SK-N-SH (cell line): ENCODE data around the gene DNAJB9. TPM values are rescaled to one million over a fixed set of nuclear protein-coding genes. Genes with fewer than 3 reads are reported as not detected.

Experiments
- CTCF ChIA-PET: fragments of 300-600, 350-600 bp; formaldehyde crosslinking; extraction: SDS; loops from one replicate; lab custom pipeline; 2021; lab: Yijun Ruan, JAX
- POLR2A ChIA-PET: fragments of 350-600 bp; sonication (Branson Sonifier 250); formaldehyde crosslinking; extraction: SDS; loops from one replicate; lab custom pipeline; 2020; ENCODE audit warnings: antibody characterized with exemption, inconsistent platforms; lab: Yijun Ruan, JAX
- DNase-seq: peaks from one replicate; pipeline ENCODE4 v3.0.0; 2012
- H2AFZ ChIP-seq: fragments of 200-600 bp; sonication (generic); 2 replicates; pipeline ENCODE4 v1.8.1; 2016; ENCODE audit warnings: antibody characterized with exemption, mild to moderate bottlenecking, low read depth
- H3F3A ChIP-seq: fragments of 200-600 bp; sonication (generic); replicated peaks from 2 replicates; pipeline ENCODE3; 2016; ENCODE audit warnings: antibody characterized with exemption, mild to moderate bottlenecking; ENCODE audit not compliant: insufficient read depth
- H3K27ac ChIP-seq, 2 experiments: fragments of 200-500 bp in 1 of 2; fragments of 200-600 bp in 1 of 2; sonication (Bioruptor generic) in 1 of 2; sonication (generic), shearing (Covaris generic) in 1 of 2; 2 replicates each; pipeline versions ENCODE4 v1.5.1 to v1.6.1; 2014 to 2016; ENCODE audit warnings: low read depth in 2 of 2, inconsistent platforms in 1 of 2, low read length in 1 of 2, mild to moderate bottlenecking in 1 of 2, mixed read lengths in 1 of 2
- H3K27me3 ChIP-seq: fragments of 200-600 bp; sonication (generic), shearing (Covaris generic); 2 replicates; pipeline ENCODE4 v1.6.1; 2016; ENCODE audit warnings: mixed run types; ENCODE audit not compliant: insufficient read depth
- H3K36me3 ChIP-seq, 2 experiments: fragments of 200-500 bp in 1 of 2; fragments of 200-600 bp in 1 of 2; sonication (Bioruptor generic) in 1 of 2; sonication (generic) in 1 of 2; replicated peaks in 1 of 2; 2 replicates each; pipeline versions ENCODE3 to v1.5.1; 2014 to 2016; ENCODE audit warnings: low read length in 1 of 2, mild to moderate bottlenecking in 1 of 2; ENCODE audit not compliant: insufficient read depth in 2 of 2, control insufficient read depth in 1 of 2
- H3K4me1 ChIP-seq, 2 experiments: fragments of 200-500 bp in 1 of 2; fragments of 200-600 bp in 1 of 2; sonication (Bioruptor generic) in 1 of 2; sonication (generic), shearing (Covaris generic) in 1 of 2; 2 replicates each; pipeline versions ENCODE4 v1.5.1 to v1.6.1; 2014 to 2016; ENCODE audit warnings: low read depth in 1 of 2, low read length in 1 of 2, mixed run types in 1 of 2; ENCODE audit not compliant: insufficient read depth in 2 of 2, control insufficient read depth in 1 of 2
- H3K4me2 ChIP-seq: fragments of 200-600 bp; sonication (generic), shearing (Covaris generic); 2 replicates; pipeline ENCODE4 v1.6.1; 2017; ENCODE audit warnings: mixed run types
- H3K4me3 ChIP-seq, 2 experiments: fragments of 200-500 bp in 1 of 2; fragments of 200-600 bp in 1 of 2; sonication (Bioruptor generic) in 1 of 2; sonication (generic), shearing (Covaris generic) in 1 of 2; 2 replicates each; pipeline versions ENCODE4 v1.5.1 to v1.8.1; 2014 to 2016; ENCODE audit warnings: low read depth in 2 of 2, inconsistent platforms in 1 of 2, low read length in 1 of 2, mild to moderate bottlenecking in 1 of 2, mixed read lengths in 1 of 2, moderate library complexity in 1 of 2
- H3K79me2 ChIP-seq: fragments of 200-600 bp; sonication (generic); 2 replicates; pipeline ENCODE4 v1.8.1; 2017; ENCODE audit warnings: mild to moderate bottlenecking; ENCODE audit not compliant: insufficient read depth
- H3K9ac ChIP-seq: fragments of 200-600 bp; sonication (generic); 2 replicates; pipeline ENCODE4 v1.6.1; 2017; ENCODE audit warnings: mixed run types
- H3K9me2 ChIP-seq: fragments of 200-600 bp; sonication (generic); 2 replicates; pipeline ENCODE4 v1.6.1; 2017; ENCODE audit warnings: mixed run types
- H3K9me3 ChIP-seq: fragments of 200-600 bp; sonication (generic); 2 replicates; pipeline ENCODE4 v1.6.1; 2017; ENCODE audit warnings: mixed run types, mild to moderate bottlenecking, moderate library complexity
- H4K20me1 ChIP-seq: fragments of 200-600 bp; sonication (generic); 2 replicates; pipeline ENCODE4 v1.6.1; 2017; ENCODE audit warnings: mild to moderate bottlenecking, mixed run types; ENCODE audit not compliant: insufficient read depth
- CHD2 ChIP-seq: fragments of 150-350 bp; IDR thresholded peaks from 2 replicates; pipeline ENCODE4 v1.6.1; 2018; ENCODE audit warnings: low read length; ENCODE audit not compliant: partially characterized antibody
- EZH2phosphoT487 ChIP-seq: fragments of 200-600 bp; sonication (generic); IDR thresholded peaks from 2 replicates; pipeline ENCODE4 v1.6.1; 2017; ENCODE audit warnings: low read depth, mixed run types, mild to moderate bottlenecking, antibody characterized with exemption, moderate library complexity, borderline replicate concordance
- GATA2 ChIP-seq: sonication (generic); formaldehyde crosslinking; IDR thresholded peaks from 2 replicates; pipeline ENCODE4 v1.5.0; 2020; ENCODE audit warnings: mild to moderate bottlenecking, missing genetic modification reagents
- MEF2A ChIP-seq: IDR thresholded peaks from 2 replicates; pipeline ENCODE4 v1.4.0; 2012; ENCODE audit warnings: low read depth, borderline replicate concordance
- MXI1 ChIP-seq: IDR thresholded peaks from 2 replicates; pipeline ENCODE4 v1.6.1; 2012; ENCODE audit warnings: mild to moderate bottlenecking, low read depth, low read length, improper control_type of control experiment
- NFIC ChIP-seq: IDR thresholded peaks from 2 replicates; pipeline ENCODE4 v1.4.0; 2012; ENCODE audit warnings: borderline replicate concordance
- POLR2AphosphoS5 ChIP-seq: IDR thresholded peaks from 2 replicates; pipeline ENCODE4 v1.6.1; 2012; ENCODE audit warnings: low read depth, low read length
- RAD21 ChIP-seq: IDR thresholded peaks from 2 replicates; pipeline ENCODE4 v1.6.1; 2012; ENCODE audit warnings: mild to moderate bottlenecking, low read length
- RFX5 ChIP-seq: IDR thresholded peaks from 2 replicates; pipeline ENCODE4 v1.6.1; 2012; ENCODE audit warnings: mild to moderate bottlenecking, improper control_type of control experiment, low read length
- RXRA ChIP-seq: IDR thresholded peaks from 2 replicates; pipeline ENCODE4 v1.4.0; 2012; ENCODE audit warnings: low read depth, mild to moderate bottlenecking, borderline replicate concordance
- SIN3A ChIP-seq: IDR thresholded peaks from 2 replicates; pipeline ENCODE4 v1.6.1; 2012; ENCODE audit warnings: low read depth, mild to moderate bottlenecking, low read length, moderate library complexity, borderline replicate concordance
- TAF1 ChIP-seq: IDR thresholded peaks from 2 replicates; pipeline ENCODE4 v1.6.1; 2012; ENCODE audit warnings: low read depth, mild to moderate bottlenecking, low read length, moderate library complexity, borderline replicate concordance
- TEAD4 ChIP-seq: IDR thresholded peaks from 2 replicates; pipeline ENCODE4 v1.4.0; 2012; ENCODE audit warnings: mild to moderate bottlenecking, borderline replicate concordance; ENCODE audit not compliant: insufficient read depth
- YY1 ChIP-seq: IDR thresholded peaks from 2 replicates; pipeline ENCODE4 v1.4.0; 2012; ENCODE audit warnings: low read depth, mild to moderate bottlenecking
- WGBS: methylation state at CpG from one replicate; pipeline ENCODE4 v1.1.6; 2017; ENCODE audit warnings: low lambda C conversion rate; 5-methylcytosine and 5-hydroxymethylcytosine counted together
- polyA plus RNA-seq, 3 experiments: library from polyadenylated mRNA; depleted of rRNA; stranded (reverse); fragments of >200 nt; gene quantifications; 2 replicates each; pipeline ENCODE4 v1.2.3, GENCODE V29; 2012
- TF ChIP-seq, protein P1 (sequence below): IDR thresholded peaks from 2 replicates; pipeline ENCODE4 v1.4.0; 2012; ENCODE audit warnings: low read depth, borderline replicate concordance
- TF ChIP-seq, protein P2 (sequence below): fragments of 200-600 bp; sonication (generic); IDR thresholded peaks from 2 replicates; pipeline ENCODE4 v1.6.1; 2017; ENCODE audit warnings: antibody characterized with exemption, mild to moderate bottlenecking, moderate library complexity
- TF ChIP-seq, protein P3 (sequence below): IDR thresholded peaks from 2 replicates; pipeline ENCODE4 v1.4.0; 2012; ENCODE audit warnings: low read depth

DNAJB9 gene
- polyA plus RNA-seq, 1 of the 3 experiments (the other 2 are of a cell fraction): 6.6 TPM

DNA sequence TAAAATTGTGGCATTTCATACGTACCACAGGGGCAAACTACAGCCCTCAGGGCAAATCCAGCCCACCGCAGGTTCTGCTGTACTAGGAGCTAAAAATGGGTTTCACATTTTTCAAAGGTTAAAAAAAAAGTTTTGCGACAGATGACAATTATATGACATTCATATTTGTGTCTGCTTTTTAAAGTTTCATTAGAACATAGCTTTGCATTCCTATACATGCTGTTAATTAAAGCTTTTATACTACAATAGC, 43.0 kb upstream of the DNAJB9 start:
- Histone ChIP-seq H3F3A (peaks cover 8% of the 10 kb centered on the region), H3K36me3 (peaks cover 0 to 3% of the 10 kb centered on the region in 2 experiments), H2AFZ (peak overlapping the region; percentile 87), H3K27me3 (no peaks in the 10 kb centered on the region), H3K4me3 (peak overlapping the region; percentile 83 to 89), H3K27ac (peak overlapping the region; percentile 94), H3K9ac (peak overlapping the region; percentile 75), H3K9me3 (no peaks in the 10 kb centered on the region), H3K4me1 (peaks cover 14 to 24% of the 10 kb centered on the region in 2 experiments; a peak in 3 of 4 replicates), H3K4me2 (peak overlapping the region; percentile 84), H3K9me2 (no peaks in the 10 kb centered on the region), H3K79me2 (peaks cover 37% of the 10 kb centered on the region), H4K20me1 (no peaks in the 10 kb centered on the region; the same call in 1 of the 2 replicates)
- WGBS: 17% methylated on average over 3 of the region's 3 CpGs
- TF ChIP-seq CHD2 (peak; percentile 15), EZH2phosphoT487 (no peak)
- DNase-seq: no peak
- POLR2A ChIA-PET: interaction anchor here (0.7 to 3.3 kb wide), 2 partner anchors 30 to 43 kb away, joined by 3 to 34 read pairs; partner anchors contain the start of genes DNAJB9 and THAP5
- CTCF ChIA-PET: interaction anchor here (2.4 kb wide), 1 partner anchor 29 kb away, joined by 13 read pairs; no protein-coding TSS in a partner anchor

DNA sequence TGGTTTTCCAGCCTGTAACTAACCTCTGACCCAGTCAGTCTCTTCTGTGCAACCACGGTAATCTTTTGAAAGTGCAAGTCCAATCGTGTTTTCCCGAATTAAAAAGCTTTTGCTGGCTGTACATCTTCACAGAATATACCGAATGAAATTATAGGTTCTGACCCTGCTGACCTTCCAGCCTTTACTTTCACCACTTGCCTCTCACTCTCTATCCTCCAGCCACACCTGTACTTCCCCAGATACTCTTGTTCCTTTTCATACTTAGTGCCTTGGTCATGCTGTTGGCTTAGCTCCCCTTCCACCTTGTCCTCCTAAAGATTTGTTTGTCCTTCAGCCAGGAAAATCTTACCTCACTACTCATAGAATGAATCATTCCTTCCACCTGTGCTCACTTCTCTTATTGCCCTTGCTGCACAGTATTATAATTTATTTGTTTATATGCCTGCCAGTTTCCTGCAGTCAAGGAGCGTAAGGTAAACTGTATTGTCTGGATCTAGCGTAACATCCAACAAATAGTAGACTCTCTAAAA, 41.4 kb upstream of the DNAJB9 start:
- no peak overlapping the region for H3K9ac ChIP-seq
- no peaks in the 10 kb centered on the region for H3K9me3 ChIP-seq
- ChIA-PET POLR2A (no interaction called here), CTCF (no interaction called here)
- H3K4me1 ChIP-seq: peaks cover 14 to 18% of the 10 kb centered on the region in 2 experiments; a peak in 3 of 4 replicates
- DNase-seq: no peak
- no peaks in the 10 kb centered on the region for H3K27me3 ChIP-seq
- H3K36me3 ChIP-seq: no peaks in the 10 kb centered on the region
- H3K27ac ChIP-seq: no peak overlapping the region
- H2AFZ ChIP-seq: no peak overlapping the region
- no peaks in the 10 kb centered on the region for H3K9me2 ChIP-seq
- peaks cover 21% of the 10 kb centered on the region for H3K79me2 ChIP-seq
- H3K4me2 ChIP-seq: no peak overlapping the region
- 91% methylated on average over 6 of the region's 6 CpGs for WGBS
- peaks cover 8% of the 10 kb centered on the region for H3F3A ChIP-seq
- no peaks in the 10 kb centered on the region for H4K20me1 ChIP-seq
- no peak overlapping the region for H3K4me3 ChIP-seq
- TF ChIP-seq TAF1: no peak
- TF ChIP-seq MEF2A: no peak
- TF ChIP-seq, protein P1, sequence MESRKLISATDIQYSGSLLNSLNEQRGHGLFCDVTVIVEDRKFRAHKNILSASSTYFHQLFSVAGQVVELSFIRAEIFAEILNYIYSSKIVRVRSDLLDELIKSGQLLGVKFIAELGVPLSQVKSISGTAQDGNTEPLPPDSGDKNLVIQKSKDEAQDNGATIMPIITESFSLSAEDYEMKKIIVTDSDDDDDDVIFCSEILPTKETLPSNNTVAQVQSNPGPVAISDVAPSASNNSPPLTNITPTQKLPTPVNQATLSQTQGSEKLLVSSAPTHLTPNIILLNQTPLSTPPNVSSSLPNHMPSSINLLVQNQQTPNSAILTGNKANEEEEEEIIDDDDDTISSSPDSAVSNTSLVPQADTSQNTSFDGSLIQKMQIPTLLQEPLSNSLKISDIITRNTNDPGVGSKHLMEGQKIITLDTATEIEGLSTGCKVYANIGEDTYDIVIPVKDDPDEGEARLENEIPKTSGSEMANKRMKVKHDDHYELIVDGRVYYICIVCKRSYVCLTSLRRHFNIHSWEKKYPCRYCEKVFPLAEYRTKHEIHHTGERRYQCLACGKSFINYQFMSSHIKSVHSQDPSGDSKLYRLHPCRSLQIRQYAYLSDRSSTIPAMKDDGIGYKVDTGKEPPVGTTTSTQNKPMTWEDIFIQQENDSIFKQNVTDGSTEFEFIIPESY: no peak
- no peak for TF ChIP-seq TEAD4
- no peak for TF ChIP-seq RAD21
- TF ChIP-seq RXRA: no peak
- TF ChIP-seq, protein P2, sequence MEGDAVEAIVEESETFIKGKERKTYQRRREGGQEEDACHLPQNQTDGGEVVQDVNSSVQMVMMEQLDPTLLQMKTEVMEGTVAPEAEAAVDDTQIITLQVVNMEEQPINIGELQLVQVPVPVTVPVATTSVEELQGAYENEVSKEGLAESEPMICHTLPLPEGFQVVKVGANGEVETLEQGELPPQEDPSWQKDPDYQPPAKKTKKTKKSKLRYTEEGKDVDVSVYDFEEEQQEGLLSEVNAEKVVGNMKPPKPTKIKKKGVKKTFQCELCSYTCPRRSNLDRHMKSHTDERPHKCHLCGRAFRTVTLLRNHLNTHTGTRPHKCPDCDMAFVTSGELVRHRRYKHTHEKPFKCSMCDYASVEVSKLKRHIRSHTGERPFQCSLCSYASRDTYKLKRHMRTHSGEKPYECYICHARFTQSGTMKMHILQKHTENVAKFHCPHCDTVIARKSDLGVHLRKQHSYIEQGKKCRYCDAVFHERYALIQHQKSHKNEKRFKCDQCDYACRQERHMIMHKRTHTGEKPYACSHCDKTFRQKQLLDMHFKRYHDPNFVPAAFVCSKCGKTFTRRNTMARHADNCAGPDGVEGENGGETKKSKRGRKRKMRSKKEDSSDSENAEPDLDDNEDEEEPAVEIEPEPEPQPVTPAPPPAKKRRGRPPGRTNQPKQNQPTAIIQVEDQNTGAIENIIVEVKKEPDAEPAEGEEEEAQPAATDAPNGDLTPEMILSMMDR: no peak
- no peak for TF ChIP-seq RFX5
- TF ChIP-seq, protein P3, sequence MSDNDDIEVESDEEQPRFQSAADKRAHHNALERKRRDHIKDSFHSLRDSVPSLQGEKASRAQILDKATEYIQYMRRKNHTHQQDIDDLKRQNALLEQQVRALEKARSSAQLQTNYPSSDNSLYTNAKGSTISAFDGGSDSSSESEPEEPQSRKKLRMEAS: no peak
- TF ChIP-seq NFIC: no peak
- no peak for TF ChIP-seq MXI1
- TF ChIP-seq GATA2: no peak
- no peak for TF ChIP-seq CHD2
- TF ChIP-seq POLR2AphosphoS5: no peak
- no peak for TF ChIP-seq YY1
- no peak for TF ChIP-seq SIN3A
- TF ChIP-seq, all 33 proteins: peak for 0
